GM19193 (cell line): ENCODE results near the gene AMDHD2.
A peak's percentile ranks its signal among the peaks of the same experiment; 100 is the strongest.

Experiments used
- POLR2A ChIP-seq: IDR thresholded peaks from 4 replicates; pipeline ENCODE4 v1.6.1; 2011; ENCODE audit not compliant: insufficient read depth, insufficient read length; ENCODE audit errors: extremely low read depth

AMDHD2 gene

DNA sequence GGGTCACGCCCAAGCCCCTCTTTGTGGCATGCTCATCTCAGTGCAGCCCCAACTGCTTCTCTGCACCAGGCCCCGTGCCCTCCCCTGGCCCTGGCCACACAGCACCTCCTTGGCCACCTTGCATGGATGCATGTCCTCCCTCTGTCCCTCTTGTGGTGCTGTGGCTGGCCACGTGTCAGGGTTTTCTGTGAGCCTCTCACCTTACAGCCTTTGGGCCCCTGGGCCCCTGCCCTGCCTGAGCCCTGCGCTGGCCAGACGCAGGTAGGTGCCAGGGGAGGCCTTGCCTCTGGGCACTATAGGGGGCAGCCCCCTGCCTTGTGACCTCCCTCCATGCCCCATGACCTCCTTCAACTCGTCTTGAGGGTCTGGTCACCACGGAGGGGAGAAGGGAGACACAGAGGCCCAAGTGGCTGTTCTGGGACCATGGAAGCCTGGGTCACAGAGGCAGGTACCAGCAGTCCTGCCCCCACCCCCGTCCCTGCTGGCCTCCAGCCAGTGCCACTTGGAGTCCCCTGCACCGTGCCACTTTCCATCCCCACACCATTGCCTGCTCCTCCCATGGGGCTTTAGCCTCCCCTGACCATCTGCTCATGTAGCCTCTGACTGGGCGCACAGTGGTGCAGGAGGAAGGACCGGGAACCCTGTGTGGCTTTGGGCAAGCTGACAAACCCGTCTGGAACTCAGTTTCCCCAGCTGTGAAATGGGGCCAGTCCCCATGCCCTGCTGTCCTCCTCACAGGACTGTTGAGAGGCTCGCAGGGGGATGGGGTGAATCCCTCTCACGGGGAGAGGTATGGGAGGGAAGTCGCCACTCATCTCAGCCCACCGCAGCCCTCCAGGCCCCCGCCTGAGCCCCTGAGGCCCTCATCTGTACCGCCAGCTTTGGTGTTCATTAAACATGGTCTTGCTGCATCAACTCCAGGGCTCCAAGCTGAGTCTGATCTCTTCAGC is 17.9 kb upstream of the AMDHD2 start:
- TF ChIP-seq POLR2A = no peak

DNA sequence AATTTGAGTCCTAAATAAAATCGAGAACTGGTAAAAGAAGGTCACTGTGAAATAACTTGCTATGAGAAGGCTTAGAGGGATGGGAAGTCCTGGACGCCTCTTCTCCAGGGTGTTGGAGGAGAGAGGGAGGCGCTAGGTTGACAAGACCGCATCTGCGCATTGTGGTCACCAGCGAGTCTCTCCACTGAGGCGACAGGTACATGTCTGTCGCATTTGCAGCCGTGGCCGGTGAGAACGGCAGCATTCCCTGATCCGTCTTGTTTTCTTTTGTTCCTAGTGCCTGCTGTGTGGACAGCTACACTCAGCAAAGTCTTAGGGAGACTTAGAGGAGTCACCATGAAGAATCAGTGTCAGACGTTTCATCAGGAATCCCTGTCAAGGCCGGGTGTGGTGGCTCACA is 14.5 kb upstream of the AMDHD2 start:
- no peak for TF ChIP-seq POLR2A

DNA sequence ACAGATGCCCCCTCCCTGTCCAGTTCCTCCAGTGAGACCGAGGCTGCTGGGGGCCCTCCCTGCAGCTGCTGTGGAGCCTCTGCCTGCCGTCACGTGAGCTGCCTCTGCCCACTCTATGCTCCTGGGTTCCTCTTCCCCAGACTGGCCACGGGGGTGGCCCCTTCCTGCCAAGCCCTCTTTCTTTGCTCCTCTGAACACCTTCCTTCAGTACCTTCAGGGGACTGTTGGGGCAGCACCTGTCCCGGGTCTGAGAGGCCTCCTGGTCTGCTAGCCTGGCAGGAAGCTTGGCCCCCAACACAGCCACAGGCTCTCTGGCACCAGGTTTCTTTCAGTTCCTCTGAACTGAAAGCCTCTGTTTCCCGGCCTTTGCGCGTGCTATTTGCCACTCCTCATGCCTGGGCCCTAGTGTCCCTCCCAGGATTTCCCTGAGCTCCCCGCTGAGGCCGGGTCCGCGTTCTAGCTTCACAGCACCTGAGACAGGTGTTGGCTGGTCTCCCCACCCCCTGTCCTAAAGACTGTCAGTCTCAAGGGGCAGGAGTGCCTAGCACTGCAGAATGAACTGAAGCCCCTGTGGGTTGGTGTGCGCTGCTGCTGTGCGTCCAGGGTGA is 13.0 kb upstream of the AMDHD2 start:
- peak; percentile 31 for TF ChIP-seq POLR2A

DNA sequence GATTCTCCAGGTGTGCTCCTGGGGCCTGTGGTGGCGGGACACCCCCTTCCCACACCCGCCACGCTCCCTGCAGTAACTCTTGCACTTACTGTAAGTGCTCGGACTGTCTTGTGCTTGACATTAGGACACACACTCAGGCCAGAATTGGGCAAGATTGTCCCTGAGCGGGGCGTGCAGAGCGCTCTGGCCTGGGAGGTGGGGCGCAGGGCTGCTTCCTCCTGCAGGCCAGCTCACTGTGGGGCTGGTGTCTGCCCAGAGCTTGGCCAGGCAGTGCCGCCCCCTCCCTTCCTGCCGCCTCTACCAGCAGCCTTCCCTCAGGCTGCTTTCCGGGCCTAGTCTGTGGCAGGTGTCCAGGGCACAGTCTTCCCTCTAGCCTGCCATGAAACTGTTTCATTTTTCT is 12.5 kb upstream of the AMDHD2 start:
- no peak for TF ChIP-seq POLR2A

DNA sequence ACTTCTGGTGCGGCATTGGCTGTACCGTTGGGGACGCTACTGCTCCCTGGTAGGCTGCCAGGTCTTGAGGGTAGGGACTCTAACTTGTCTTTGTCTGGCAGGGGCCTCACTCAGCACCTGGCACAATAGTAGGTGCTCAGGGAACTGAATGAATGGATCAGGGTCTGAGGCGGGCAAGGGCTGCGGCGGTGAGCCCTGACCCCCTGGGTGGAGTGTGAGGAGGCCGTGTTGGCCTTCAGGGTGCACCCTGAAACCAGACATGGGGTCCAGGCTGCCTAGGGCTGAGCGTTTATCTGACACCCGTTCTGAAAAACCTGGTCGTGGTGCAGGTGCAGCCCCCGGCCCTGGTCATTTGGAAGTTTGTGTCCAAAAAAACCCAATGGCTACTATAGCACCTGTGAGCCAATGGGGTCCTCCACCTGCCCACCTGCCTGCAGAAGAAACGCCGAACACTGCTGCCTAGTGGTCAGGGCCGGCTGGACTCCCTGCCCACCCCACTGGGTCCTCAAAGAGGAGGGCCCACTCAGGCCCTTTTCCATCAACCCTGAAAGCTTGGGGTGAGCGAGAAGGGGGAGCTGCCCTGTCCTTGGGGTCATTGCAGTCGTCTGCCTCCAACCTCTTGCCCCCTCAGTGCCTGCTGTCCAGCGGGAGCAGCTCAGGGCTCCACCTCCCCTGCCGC is 11.3 kb upstream of the AMDHD2 start:
- no peak for TF ChIP-seq POLR2A

DNA sequence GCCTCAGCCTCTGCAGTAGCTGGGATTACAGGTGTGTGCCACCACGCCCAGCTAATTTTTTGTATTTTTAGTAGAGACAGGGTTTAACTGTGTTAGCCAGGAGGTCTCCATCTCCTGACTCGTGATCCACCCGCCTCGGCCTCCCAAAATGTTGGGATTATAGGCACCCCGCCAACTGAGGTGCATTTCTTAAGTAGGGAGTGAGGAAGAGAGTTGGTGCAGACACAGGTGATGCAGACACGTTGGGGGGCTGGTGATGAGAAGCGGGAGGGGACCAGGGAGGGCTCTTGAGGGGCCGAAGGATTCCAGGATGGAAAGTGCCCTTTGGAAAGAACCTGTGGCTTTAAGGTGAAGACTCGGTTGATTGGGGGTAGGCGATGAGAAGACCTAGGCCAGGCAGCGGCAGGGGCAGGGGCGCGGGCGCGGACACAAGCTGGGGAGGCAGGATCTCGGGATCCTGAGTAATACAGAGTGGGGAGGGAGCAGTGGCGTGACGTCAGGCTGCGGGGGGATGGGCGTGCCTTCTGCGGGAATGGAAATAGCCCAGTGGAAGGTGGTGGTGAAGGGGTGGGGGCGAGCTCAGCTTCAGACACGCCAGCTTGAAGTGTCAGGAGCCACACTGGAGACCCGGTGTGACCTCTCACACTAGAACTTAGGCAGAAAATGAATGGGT is 8.9 kb upstream of the AMDHD2 start:
- TF ChIP-seq POLR2A = no peak

DNA sequence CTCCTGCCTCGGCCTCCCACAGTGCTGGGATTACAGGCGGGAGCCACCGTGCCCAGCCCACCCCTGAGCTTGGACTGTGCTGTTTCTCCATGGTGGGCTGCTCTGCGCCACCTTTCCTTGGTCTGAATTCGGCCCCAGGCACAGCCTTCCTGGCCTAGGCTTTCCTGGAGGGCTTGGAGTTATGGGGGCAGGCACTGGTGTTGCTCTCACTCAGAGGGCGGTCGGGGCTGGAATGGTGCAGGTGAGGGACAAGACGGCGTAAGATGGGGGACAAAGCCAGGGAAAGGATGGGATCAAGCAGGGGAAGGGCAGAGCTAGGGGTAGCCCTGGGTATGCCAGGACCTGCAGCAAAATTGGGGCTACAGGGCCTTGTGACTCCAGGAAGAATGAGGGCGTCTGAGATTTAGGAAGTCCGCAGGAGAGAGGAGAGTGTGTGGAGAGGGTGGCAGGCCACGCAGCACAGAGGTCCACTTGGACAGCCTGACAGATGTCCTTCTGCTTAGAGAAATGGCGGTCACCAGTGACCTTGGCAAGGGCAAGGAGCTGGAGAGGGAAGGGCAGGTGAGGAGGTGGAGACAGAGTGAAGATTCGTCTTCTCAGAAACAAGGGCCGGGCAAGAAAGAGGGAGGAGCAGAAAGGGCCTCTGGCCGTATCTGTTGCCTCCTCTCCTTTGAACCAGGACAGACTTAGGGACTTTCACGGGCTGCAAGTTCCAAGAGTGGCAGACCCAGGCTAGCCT is 8.0 kb upstream of the AMDHD2 start:
- TF ChIP-seq POLR2A = no peak

DNA sequence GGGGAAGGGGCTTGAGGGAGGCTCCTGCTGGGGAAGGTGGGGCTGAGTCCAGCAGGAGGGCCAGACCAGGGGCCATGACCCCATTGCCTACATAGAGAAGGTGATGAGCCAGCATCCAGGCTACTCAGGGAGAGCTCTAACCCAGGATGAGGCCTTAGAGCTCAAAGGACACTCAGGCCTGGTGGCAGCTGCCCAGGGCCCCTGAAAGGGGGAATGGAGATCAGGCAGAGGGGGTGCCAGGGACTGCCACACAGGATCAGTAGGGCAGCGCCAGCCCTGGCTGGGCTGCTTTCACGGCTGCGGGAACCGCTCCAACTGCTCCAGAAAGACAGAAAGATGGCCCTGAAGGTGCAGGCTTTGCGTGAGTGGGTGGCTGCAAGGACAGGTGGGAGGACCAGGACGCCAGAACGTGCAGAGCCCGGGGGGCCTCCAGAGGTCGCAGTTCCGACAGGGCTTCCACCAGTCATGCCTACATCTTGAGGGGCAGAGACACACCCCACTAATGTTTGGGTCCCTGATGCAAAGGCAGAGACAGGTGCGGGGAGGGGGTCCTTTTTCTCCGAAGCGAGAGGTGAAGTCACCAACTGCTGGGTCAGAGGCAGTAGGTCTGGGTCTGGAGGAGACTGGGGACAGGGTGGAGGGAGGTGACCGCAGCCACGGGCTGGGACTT is 7.3 kb upstream of the AMDHD2 start:
- TF ChIP-seq POLR2A = no peak

DNA sequence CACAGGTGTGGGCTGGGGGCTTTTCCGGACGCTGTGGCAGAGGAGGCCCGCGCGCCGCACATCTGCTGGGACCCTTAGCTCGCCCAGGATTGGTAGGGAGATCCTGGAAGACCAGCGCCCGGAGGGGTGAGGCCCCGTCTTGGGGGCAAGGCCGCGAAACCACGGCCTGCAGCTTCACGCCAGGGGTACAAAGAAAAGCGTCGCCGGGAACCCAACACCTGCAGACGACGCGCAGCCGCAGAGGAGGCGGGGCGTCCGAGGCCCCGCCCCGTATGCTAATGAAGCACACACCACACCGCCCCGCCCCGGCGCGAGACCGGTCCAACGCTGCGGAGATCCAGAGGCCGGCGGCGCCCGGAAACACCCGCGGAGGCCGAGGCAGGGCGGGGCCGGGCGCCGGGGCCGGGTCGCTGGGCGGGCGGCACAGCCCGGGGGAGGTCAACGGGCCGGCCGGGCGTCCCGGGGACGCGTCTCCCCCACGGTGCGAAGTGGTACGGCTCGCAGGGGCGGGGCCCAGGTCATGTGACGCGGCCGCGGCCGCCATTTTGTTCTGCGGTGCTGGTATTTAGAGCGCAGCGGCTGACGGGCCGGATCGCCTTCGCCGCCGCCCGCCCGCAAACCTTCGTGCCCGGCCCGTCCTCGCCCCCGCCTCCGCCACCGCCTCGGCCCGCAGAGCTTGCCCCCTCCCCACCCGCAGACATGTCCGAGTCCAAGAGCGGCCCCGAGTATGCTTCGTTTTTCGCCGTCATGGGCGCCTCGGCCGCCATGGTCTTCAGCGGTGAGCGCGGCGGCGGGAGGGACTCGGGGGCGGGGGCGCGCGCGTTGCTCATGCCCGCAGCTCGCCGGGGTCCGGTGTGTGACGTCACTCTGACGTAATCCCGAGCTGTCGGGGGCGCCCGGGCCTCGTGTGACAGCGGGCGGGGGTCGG is 6.5 kb upstream of the AMDHD2 start, which contains the start of gene ATP6V0C:
ATP6V0C (plus strand) TSS at position 548 of the 928 bp plus-strand sequence; CDS start at position 700, 152 bp downstream.
- peak; percentile 90 for TF ChIP-seq POLR2A

DNA sequence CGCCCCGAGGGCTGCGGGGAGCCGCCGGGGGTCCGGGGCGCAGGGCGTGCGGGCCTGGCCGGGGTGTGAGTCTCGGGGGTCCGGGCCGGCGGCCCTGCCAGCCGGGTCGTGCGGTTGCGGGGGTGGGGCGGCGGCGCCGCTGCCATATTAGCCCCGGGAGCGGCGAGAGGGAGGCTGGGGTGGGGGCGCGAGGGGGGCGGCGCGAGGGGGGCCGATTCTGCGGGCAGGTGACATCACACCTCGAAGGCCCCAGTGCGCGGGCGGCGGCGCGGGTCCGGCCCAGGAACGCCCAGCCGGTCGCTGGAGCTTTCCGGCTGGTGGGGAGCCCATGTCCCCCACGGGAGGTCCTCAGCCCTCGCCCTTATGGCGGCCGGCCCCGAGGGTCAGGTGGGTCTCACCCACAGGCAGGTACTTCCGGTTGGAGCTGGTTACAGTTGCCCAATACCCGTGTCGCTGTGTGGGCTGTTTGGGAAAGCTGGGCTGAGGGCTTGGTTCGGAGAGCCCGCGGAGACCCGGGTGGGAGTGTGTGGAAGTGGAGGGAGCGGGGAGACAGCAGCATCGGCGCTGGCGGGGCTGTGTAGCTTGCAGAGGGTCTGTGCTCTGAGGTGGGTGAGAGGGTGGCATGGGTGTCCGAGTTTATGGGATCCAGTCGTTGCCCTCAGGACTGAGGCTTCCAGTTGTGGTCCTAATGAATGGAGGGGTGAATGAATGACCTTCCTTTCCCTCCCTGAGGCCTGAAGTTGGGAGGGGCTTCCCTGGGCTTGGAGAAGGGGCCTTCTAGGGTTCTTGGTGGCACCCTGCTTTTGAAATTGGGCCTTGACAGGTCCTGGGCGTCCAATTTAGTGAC is 5.6 kb upstream of the AMDHD2 start:
- no peak for TF ChIP-seq POLR2A

DNA sequence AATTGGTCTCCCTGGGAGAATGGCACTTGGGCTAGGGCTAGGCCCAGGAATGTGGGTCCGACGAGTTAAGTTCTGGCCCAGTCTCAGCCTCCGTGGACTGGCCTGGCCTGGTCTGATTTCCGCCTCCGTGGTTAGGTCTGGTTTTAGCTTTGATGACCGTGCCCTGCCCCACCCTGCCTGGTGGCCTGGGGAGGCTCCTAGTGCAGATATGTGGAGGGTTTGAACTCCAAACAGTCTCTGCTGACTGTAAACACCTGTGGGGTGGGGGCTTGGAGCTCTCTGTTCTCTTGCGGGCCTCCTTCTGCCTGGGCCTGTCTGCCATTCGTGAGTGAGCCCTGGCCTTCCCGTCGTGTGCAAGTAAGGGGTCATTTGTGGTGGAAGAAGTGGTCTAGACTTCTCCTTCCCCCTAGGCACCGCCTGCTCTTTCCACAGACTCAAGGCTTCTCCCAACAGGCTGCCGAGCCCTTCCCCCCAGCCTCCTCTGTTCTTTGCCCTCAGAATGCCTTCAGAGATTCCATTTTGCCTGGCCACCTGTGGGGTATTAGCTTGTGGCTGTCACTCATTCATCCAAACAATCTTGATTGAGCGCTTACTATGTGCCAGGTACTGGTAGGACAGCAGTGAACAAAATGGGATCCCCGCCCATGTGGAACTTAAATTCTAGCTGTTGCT is 4.9 kb upstream of the AMDHD2 start:
- TF ChIP-seq POLR2A = no peak
